OCI-LY3 (cell line): ENCODE measurements around the gene GOLGA6L10.

Experiments used
- CTCF ChIP-seq: fragments of 200-600, 300-600 bp; sonication (generic); IDR thresholded peaks from 2 replicates; pipeline ENCODE4 v1.5.1; 2014; ENCODE audit warnings: antibody characterized with exemption, low read length, low read depth
- EZH2phosphoT487 ChIP-seq: fragments of 200-600 bp; shearing (Covaris generic); IDR thresholded peaks from 2 replicates; pipeline ENCODE4 v1.6.1; 2018; ENCODE audit warnings: antibody characterized with exemption, mixed run types, low read depth

- TF ChIP-seq CTCF, result no peak
- no peak for TF ChIP-seq EZH2phosphoT487
These were observed 32.2 kb downstream of the GOLGA6L10 start for GRCh38 chr15:82317091-82317489.
